HG03342 (cell line): ENCODE data around the gene SDF4.
"Not testable (repeated sequence)": the region's sequence is repeated elsewhere in the genome, so short reads cannot be mapped to it uniquely, and the experiment has no call there.

Experiments
- ATAC-seq: cut with Tn5 transposase; IDR thresholded peaks from one replicate; pipeline ENCODE4 v1.9.1; 2021; ENCODE audit warnings: mild to moderate bottlenecking, moderate library complexity; ENCODE audit not compliant: unreplicated experiment

The SDF4 gene

GRCh38 chr1:1199961-1200875 lies 31.6 kb downstream of the SDF4 start:
- no peak for ATAC-seq

DNA sequence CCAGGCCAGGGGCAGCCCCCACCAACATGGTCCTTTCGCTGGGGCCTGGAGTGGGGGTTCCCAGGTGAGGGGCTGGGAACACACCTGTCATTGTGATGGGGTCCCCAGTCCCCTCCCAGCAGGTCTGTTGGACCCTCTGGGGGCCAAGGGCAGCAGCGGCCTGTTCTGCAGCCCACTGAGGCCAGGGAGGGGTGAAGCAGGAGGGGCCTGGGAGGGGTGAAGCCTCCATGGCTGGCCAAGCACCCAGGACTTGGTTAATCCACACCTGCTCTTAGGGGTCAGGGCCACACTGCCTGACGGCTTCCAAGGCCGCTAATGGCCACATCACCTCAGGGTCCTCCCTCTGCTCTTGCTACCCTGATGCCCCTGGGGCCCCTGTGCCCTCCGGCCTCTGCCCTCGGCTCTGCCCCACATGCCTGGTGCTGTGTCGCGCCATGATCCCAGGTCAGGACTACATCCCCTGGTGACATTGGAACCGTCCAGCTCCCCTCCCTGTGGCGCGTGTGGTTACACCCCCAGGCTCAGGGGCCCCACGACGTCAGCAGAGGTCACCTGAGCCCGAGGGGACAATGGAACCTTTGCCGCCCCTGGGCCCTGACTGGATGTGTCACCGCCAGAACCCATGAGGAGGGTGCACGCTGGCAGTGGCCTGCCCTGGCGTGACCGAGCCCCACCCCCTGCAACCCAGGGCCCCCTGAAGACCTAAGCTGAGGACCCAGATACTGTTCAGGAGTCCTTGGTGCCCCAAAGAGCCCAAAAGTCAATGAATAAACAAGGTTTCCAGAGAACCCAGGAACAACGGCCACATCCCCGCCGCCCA lies 32.5 kb downstream of the SDF4 start:
- no peak for ATAC-seq

DNA sequence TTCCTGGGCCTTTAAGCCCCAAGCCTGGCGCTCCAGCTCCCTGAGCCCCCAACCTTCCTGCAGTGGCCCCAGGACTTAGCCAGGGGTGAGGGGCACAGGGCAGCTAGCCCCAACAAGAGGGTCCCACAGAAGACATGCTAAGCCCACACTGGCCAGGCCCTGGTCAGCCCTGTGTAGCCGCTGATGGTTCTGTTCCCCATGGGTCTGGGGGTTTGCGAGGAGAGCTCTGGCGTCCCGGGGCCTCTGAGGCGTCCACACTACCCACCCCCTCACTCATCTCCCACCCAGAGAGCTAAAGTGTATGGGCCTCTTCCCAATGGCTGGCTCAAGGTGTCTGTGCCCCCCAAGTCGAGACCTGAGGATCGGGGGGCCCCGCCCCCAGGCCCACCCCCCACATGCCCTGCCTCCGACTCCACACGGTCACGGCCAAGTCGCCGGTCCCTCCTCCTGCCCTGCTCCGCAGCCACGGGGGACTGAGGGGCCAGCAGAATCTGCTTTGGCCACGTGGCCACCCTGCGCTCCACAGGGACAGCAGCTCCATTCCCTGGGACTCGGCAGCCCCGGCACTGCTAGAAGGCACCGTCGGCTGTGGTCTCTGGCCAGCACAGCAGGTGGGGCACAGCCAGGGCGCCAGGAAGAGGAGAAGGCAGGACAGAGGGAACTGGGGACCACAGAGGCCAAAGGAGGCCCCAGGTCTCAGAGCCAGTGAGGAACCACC lies 33.2 kb downstream of the SDF4 start:
- ATAC-seq: no peak

- no peak for ATAC-seq
Observed at GRCh38 chr1:1197551-1198422, 34.0 kb downstream of the SDF4 start.

- ATAC-seq: no peak
Observed at GRCh38 chr1:1197188-1197500, 34.7 kb downstream of the SDF4 start.

GRCh38 chr1:1196431-1197187 lies 35.2 kb downstream of the SDF4 start:
- ATAC-seq: no peak

DNA sequence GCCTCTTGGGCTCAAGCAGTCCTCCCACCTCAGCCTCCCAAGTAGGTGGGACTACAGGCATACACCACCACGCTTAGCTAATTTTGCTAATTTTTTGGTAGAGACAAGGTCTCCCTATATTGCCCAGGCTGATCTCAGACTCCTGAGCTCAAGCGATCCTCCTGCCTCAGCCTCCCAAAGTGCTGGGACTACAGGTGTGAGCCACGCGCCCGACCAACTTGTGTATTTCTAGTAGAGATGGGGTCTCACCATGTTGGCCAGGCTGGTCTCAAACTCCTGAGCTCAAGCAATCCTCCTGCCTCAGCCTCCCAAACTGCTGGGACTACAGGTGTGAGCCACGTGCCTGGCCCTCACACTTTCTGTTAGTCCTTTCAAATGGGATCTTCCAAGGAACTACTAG lies 36.1 kb downstream of the SDF4 start:
- not testable (repeated sequence) for ATAC-seq

DNA sequence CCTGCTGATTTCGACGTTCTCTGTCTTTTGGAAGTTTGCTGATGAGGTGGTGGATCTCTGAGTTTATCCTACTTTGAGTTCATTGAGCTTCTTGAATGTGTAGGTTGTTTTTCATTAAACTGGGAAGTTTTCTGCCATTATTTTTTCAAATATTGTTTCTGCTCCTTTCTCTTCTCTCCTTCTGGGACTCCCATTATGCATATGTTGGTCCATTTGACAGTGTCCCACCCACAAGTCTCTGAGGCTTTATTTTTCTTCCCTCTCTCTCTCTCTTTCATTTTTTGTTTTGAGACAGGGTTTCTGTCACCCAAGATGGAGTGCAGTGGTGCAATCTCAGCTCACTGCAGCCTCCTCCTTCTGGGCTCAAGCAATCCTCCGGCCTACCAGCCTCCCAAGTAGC lies 37.1 kb downstream of the SDF4 start:
- no peak for ATAC-seq

GRCh38 chr1:1191734-1192133 lies 40.1 kb downstream of the SDF4 start:
- no peak for ATAC-seq

DNA sequence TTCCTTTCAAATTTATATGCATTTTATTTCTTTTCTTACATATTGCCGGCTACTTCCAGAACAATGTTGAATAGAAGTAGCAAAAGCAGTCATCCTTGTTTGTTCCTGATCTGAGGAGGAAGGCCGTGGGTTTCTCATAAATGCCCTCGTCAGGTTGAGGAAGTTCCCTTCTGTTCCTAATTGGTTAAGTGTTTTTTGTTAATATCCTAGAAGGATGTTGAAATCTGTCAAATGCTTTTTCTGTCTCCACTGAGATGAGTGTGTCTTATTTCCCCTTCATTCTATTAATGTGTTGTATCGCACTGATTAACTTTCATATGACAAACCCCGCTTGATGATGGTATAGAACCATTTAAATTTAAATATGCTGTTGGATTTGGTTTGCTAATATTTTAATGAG lies 42.7 kb downstream of the SDF4 start:
- ATAC-seq: no peak

GRCh38 chr1:1187938-1188337 lies 43.9 kb downstream of the SDF4 start:
- no peak for ATAC-seq

DNA sequence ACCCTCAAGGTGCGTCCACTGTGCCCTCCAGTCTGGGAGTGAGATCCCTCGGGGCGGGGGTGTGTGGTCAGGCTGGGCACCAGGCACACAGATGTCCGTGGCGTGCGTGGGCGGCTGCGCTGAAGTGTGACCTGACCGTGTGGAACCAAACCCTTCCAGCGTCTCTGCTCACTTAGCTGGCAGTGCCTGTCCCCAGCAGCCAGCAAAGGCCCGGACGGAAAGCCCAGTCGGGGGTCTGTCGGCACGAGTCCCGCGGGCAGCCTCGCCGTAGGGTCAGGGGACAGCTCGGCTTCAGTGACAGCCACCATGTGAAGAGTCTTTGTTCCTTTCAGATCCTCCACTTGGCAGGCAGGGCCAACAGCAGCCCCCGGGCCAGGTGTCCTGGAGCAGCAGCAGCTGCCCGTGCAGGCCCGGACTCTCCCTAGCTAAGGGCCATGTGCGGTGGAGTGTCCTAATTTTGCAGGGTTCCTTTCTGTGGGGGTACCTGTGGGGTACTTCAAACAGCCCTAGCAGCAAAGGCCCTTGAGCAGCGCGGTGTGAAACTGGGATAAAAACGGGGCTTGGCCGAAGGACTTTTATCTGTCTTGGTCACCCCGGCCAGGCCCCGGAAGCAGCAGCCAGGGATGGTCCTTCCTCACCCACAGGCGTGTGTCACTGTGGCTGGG lies 46.6 kb downstream of the SDF4 start:
- ATAC-seq: no peak

GRCh38 chr1:1183833-1184775 lies 47.7 kb downstream of the SDF4 start:
- no peak for ATAC-seq

GRCh38 chr1:1183221-1183747 lies 48.5 kb downstream of the SDF4 start:
- no peak for ATAC-seq

- no peak for ATAC-seq
Observed at GRCh38 chr1:1182491-1183220, 49.1 kb downstream of the SDF4 start.

DNA sequence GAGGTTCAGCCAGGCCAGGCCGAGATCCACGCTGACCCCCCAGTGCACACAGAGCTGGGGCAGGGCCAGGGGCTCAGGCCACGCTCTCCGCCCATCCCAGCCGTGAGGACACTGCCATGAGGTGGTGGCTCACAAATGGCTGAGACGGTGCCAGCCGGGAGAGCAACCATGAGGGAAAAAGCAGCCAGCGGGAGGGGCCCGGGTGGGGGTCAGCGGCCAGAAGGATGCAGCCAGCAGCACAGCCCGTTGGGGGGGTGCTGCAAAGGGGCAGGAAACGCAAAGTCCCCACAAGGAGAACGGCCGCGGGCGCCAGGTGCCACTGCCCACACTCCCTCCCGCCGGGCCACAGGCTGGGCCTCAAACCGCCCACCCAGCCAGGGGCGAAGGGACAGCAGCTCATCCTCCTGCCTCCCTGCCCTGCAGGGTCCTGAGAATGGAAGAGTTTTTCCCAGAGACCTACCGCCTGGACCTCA lies 49.8 kb downstream of the SDF4 start:
- no peak for ATAC-seq
